WTC11 (cell line): ENCODE results near the gene EP400. TPM values are rescaled to one million over a fixed set of nuclear protein-coding genes. Genes with fewer than 3 reads are reported as not detected.

Source experiments
- ATAC-seq: fragments of 200-7000 bp; cut with Tn5 transposase; 2 replicates; pipeline ENCODE4 v1.10.0; 2021; ENCODE audit warnings: mild to moderate bottlenecking, moderate library complexity
- CTCF ChIA-PET: fragments of 300-600 bp; sonication (Branson Sonifier 250); formaldehyde crosslinking; loops from one replicate; lab custom pipeline; 2021; ENCODE audit warnings: antibody characterized with exemption; lab: Charles Lee
- POLR2A ChIA-PET: fragments of 350-600 bp; sonication (Branson Sonifier 250); formaldehyde crosslinking; loops from one replicate; lab custom pipeline; 2021; ENCODE audit warnings: antibody characterized with exemption; lab: Charles Lee
- DNase-seq: peaks from one replicate; pipeline ENCODE4 v3.0.0; 2021; ENCODE audit warnings: low spot score
- H3K27ac Mint-ChIP-seq: 2 replicates; pipeline ENCODE4 v1.8.0; 2021; ENCODE audit warnings: mixed read lengths
- H3K27me3 Mint-ChIP-seq: 2 replicates; pipeline ENCODE4 v1.8.0; 2021; ENCODE audit warnings: low read depth, mild to moderate bottlenecking, moderate library complexity, mixed read lengths
- H3K36me3 Mint-ChIP-seq: 2 replicates; pipeline ENCODE4 v1.8.0; 2021; ENCODE audit warnings: mixed read lengths
- H3K4me1 Mint-ChIP-seq: 2 replicates; pipeline ENCODE4 v1.8.0; 2022; ENCODE audit warnings: mixed read lengths
- H3K4me3 Mint-ChIP-seq: 2 replicates; pipeline ENCODE4 v1.8.0; 2021; ENCODE audit warnings: mild to moderate bottlenecking, moderate library complexity, mixed read lengths
- H3K9me3 Mint-ChIP-seq: 2 replicates; pipeline ENCODE4 v1.8.0; 2021; ENCODE audit warnings: mixed read lengths
- CBFB ChIP-seq: sonication (generic); formaldehyde crosslinking; IDR thresholded peaks from 2 replicates; pipeline ENCODE4 v1.8.1; 2022; ENCODE audit warnings: mild to moderate bottlenecking, low read depth, missing genetic modification reagents
- CREB1 ChIP-seq: sonication (generic); formaldehyde crosslinking; IDR thresholded peaks from 2 replicates; pipeline ENCODE4 v1.8.0; 2023; ENCODE audit warnings: mild to moderate bottlenecking, missing genetic modification reagents
- CTCF ChIP-seq: fragments of 200-600 bp; IDR thresholded peaks from 2 replicates; pipeline ENCODE4 v1.8.0; 2022; ENCODE audit warnings: antibody characterized with exemption
- ETV6 ChIP-seq: sonication (generic); formaldehyde crosslinking; IDR thresholded peaks from 2 replicates; pipeline ENCODE4 v1.8.1; 2022; ENCODE audit warnings: mild to moderate bottlenecking, missing genetic modification reagents
- FOXK1 ChIP-seq: sonication (generic); formaldehyde crosslinking; IDR thresholded peaks from 2 replicates; pipeline ENCODE4 v1.8.0; 2022; ENCODE audit warnings: mild to moderate bottlenecking, moderate library complexity, missing genetic modification reagents
- FOXP4 ChIP-seq: sonication (generic); formaldehyde crosslinking; IDR thresholded peaks from 2 replicates; pipeline ENCODE4 v1.8.0; 2022; ENCODE audit warnings: mild to moderate bottlenecking, missing genetic modification reagents
- GTF2I ChIP-seq: fragments of 250-450 bp; sonication (Bioruptor Pico); conservative IDR thresholded peaks from 2 replicates; pipeline ENCODE4 v1.4.0; 2021; ENCODE audit warnings: mild to moderate bottlenecking
- HMGXB4 ChIP-seq: sonication (generic); formaldehyde crosslinking; IDR thresholded peaks from 2 replicates; pipeline ENCODE4 v1.8.1; 2023; ENCODE audit warnings: mild to moderate bottlenecking, moderate library complexity, missing genetic modification reagents
- IRF1 ChIP-seq: sonication (generic); formaldehyde crosslinking; IDR thresholded peaks from 2 replicates; pipeline ENCODE4 v1.8.0; 2023; ENCODE audit warnings: missing genetic modification reagents
- JAZF1 ChIP-seq: fragments of 250-450 bp; sonication (Bioruptor Pico); IDR thresholded peaks from 2 replicates; pipeline ENCODE4 v1.9.0; 2021; ENCODE audit warnings: moderate library complexity, mild to moderate bottlenecking, inconsistent platforms
- MXD4 ChIP-seq: fragments of 250-450 bp; sonication (Bioruptor Pico); IDR thresholded peaks from 2 replicates; pipeline ENCODE4 v1.8.0; 2021; ENCODE audit warnings: mild to moderate bottlenecking, moderate library complexity, borderline replicate concordance
- NR1H2 ChIP-seq: sonication (generic); formaldehyde crosslinking; IDR thresholded peaks from 2 replicates; pipeline ENCODE4 v1.9.0; 2021; ENCODE audit warnings: mild to moderate bottlenecking, moderate library complexity, missing genetic modification reagents
- PRRX2 ChIP-seq: fragments of 250-450 bp; sonication (Bioruptor Pico); IDR thresholded peaks from 2 replicates; pipeline ENCODE4 v1.8.0; 2021; ENCODE audit warnings: mild to moderate bottlenecking
- RORB ChIP-seq: fragments of 250-450 bp; sonication (Bioruptor Pico); IDR thresholded peaks from 2 replicates; pipeline ENCODE4 v1.9.0; 2021; ENCODE audit warnings: mild to moderate bottlenecking
- SMAD3 ChIP-seq: sonication (generic); formaldehyde crosslinking; IDR thresholded peaks from 2 replicates; pipeline ENCODE4 v1.8.0; 2022; ENCODE audit warnings: missing genetic modification reagents, mild to moderate bottlenecking, borderline replicate concordance
- ZNF232 ChIP-seq: sonication (generic); formaldehyde crosslinking; IDR thresholded peaks from 2 replicates; pipeline ENCODE4 v1.8.0; 2022; ENCODE audit warnings: mild to moderate bottlenecking, missing genetic modification reagents
- ZNF317 ChIP-seq: sonication (generic); formaldehyde crosslinking; IDR thresholded peaks from 2 replicates; pipeline ENCODE4 v1.8.1; 2023; ENCODE audit warnings: low read depth, mild to moderate bottlenecking, moderate library complexity, missing genetic modification reagents, borderline replicate concordance
- ZNF396 ChIP-seq: fragments of 250-450 bp; sonication (Bioruptor Pico); IDR thresholded peaks from 2 replicates; pipeline ENCODE4 v1.8.0; 2021; ENCODE audit warnings: mild to moderate bottlenecking, moderate library complexity, borderline replicate concordance
- ZNF425 ChIP-seq: fragments of 250-450 bp; sonication (Bioruptor Pico); conservative IDR thresholded peaks from 2 replicates; pipeline ENCODE4 v1.9.0; 2021; ENCODE audit warnings: mild to moderate bottlenecking
- total RNA-seq: library from RNA; stranded (reverse); gene quantifications from 3 replicates; pipeline ENCODE4 v1.2.3, GENCODE V29; 2021
- TF ChIP-seq, protein P1 (sequence below): sonication (generic); formaldehyde crosslinking; IDR thresholded peaks from 2 replicates; pipeline ENCODE4 v1.8.1; 2023; ENCODE audit warnings: mild to moderate bottlenecking, missing genetic modification reagents
- TF ChIP-seq, protein P2 (sequence below): fragments of 250-450 bp; sonication (Bioruptor Pico); IDR thresholded peaks from 2 replicates; pipeline ENCODE4 v1.8.0; 2021; ENCODE audit warnings: mild to moderate bottlenecking

The EP400 gene
- total RNA-seq, 1 experiment from 2014 or later, result 75.8 TPM

DNA sequence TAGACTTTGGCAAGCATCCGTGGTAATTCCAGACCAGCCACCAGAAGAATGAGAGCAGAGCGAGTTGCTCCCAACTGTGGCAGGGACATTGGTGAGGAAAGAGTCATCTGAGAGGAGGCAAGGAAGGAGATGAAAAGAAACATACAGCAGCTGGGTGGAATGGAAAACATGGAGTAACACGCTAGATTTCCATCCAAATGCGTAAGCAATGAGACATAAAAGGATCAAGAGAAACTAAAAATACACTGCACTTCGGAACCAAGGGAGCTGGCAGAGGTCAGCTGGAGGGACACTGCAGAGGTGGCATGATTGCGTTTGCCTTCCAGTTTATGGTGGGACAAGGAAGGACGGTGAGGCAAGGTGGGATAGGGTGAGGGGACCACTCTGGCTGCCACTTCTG is 111.5 kb downstream of the EP400 start (continued):
- no peak for TF ChIP-seq IRF1 (CRISPR knock-in tag)

- POLR2A ChIA-PET, result no interaction called here
- H3K4me1 Mint-ChIP-seq, result no peaks in the 10 kb centered on the region
- no peaks in the 10 kb centered on the region for H3K27me3 Mint-ChIP-seq
- ATAC-seq, result no peak
- no peak overlapping the region for H3K4me3 Mint-ChIP-seq
- CTCF ChIA-PET, result no interaction called here
- TF ChIP-seq ZNF425, result no peak
- no peak for TF ChIP-seq IRF1 (CRISPR knock-in tag)
- no peak for TF ChIP-seq RORB (CRISPR knock-in tag)
- TF ChIP-seq ZNF232, result no peak
- TF ChIP-seq HMGXB4 (CRISPR knock-in tag), result no peak
- no peaks in the 10 kb centered on the region for H3K9me3 Mint-ChIP-seq
- peaks cover 55% of the 10 kb centered on the region for H3K36me3 Mint-ChIP-seq
- no peak for DNase-seq
- peak overlapping the region; percentile 7; the same call in 1 of the 2 replicates for H3K27ac Mint-ChIP-seq
Observed at GRCh38 chr12:132061641-132062430, 112.1 kb downstream of the EP400 start.

DNA sequence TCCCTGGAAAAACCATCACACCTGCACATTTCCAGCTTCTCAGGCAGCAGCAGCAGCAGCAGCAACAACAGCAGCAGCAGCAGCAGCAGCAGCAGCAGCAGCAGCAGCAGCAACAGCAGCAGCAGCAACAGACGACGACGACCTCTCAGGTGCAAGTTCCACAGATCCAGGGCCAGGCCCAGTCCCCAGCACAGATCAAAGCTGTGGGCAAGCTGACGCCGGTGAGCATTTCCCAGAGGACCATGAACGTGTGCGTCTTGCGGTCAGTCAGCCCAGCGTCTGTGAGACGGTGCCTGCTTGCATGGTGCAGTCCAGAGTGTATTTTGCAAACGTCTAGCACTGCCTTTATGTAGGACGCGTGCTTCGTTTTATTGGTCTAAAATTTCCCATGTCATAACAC is 112.7 kb downstream of the EP400 start:
- H3K36me3 Mint-ChIP-seq, result peaks cover 55% of the 10 kb centered on the region
- H3K27ac Mint-ChIP-seq, result no peak overlapping the region; the same call in 1 of the 2 replicates
- ATAC-seq (no peak), DNase-seq (no peak)
- H3K4me1 Mint-ChIP-seq, result no peaks in the 10 kb centered on the region
- ChIA-PET POLR2A (no interaction called here), CTCF (no interaction called here)
- no peaks in the 10 kb centered on the region for H3K27me3 Mint-ChIP-seq
- no peaks in the 10 kb centered on the region for H3K9me3 Mint-ChIP-seq
- no peak overlapping the region for H3K4me3 Mint-ChIP-seq
- TF ChIP-seq ZNF396, result no peak
- no peak for TF ChIP-seq GTF2I
- TF ChIP-seq, protein P1, sequence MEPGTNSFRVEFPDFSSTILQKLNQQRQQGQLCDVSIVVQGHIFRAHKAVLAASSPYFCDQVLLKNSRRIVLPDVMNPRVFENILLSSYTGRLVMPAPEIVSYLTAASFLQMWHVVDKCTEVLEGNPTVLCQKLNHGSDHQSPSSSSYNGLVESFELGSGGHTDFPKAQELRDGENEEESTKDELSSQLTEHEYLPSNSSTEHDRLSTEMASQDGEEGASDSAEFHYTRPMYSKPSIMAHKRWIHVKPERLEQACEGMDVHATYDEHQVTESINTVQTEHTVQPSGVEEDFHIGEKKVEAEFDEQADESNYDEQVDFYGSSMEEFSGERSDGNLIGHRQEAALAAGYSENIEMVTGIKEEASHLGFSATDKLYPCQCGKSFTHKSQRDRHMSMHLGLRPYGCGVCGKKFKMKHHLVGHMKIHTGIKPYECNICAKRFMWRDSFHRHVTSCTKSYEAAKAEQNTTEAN (CRISPR knock-in tag), result no peak
- no peak for TF ChIP-seq ZNF317
- no peak for TF ChIP-seq FOXK1 (CRISPR knock-in tag)
- TF ChIP-seq ETV6, result no peak
- no peak for TF ChIP-seq CBFB
- no peak for TF ChIP-seq SMAD3 (CRISPR knock-in tag)
- no peak for TF ChIP-seq CTCF
- no peak for TF ChIP-seq JAZF1 (CRISPR knock-in tag)
- TF ChIP-seq, protein P2, sequence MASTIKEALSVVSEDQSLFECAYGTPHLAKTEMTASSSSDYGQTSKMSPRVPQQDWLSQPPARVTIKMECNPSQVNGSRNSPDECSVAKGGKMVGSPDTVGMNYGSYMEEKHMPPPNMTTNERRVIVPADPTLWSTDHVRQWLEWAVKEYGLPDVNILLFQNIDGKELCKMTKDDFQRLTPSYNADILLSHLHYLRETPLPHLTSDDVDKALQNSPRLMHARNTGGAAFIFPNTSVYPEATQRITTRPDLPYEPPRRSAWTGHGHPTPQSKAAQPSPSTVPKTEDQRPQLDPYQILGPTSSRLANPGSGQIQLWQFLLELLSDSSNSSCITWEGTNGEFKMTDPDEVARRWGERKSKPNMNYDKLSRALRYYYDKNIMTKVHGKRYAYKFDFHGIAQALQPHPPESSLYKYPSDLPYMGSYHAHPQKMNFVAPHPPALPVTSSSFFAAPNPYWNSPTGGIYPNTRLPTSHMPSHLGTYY (CRISPR knock-in tag), result no peak
- TF ChIP-seq NR1H2 (CRISPR knock-in tag), result no peak
- no peak for TF ChIP-seq CREB1 (CRISPR knock-in tag)
- no peak for TF ChIP-seq PRRX2 (CRISPR knock-in tag)
- no peak for TF ChIP-seq MXD4 (CRISPR knock-in tag)
- no peak for TF ChIP-seq FOXP4 (CRISPR knock-in tag)
